Left hindlimb (tissue), 1 donor: ENCODE data around the gene ZFAND4.
"Not testable (repeated sequence)": the region's sequence is repeated elsewhere in the genome, so short reads cannot be mapped to it uniquely, and the experiment has no call there.

Source experiments
- DNase-seq: peaks from one replicate; pipeline ENCODE4 v3.0.0-alpha.2; 2018

Gene ZFAND4

GRCh38 chr10:45672181-45673073 lies at the start of gene ZFAND4:
TSS of gene ZFAND4 (minus strand) at chr10:45672772. CDS start at chr10:45663725, 9,047 bp downstream.
- DNase-seq: peak; percentile 97

GRCh38 chr10:45721503-45721902 lies 48.9 kb upstream of the ZFAND4 start:
- not testable (repeated sequence) for DNase-seq

GRCh38 chr10:45717642-45718041 lies 45.1 kb upstream of the ZFAND4 start:
- not testable (repeated sequence) for DNase-seq

- DNase-seq: not testable (repeated sequence)
Observed at GRCh38 chr10:45717053-45717452, 44.5 kb upstream of the ZFAND4 start.

GRCh38 chr10:45711223-45711622 lies 38.7 kb upstream of the ZFAND4 start:
- DNase-seq: not testable (repeated sequence)

- DNase-seq: not testable (repeated sequence)
Observed at GRCh38 chr10:45710200-45710796, 37.7 kb upstream of the ZFAND4 start.

- not testable (repeated sequence) for DNase-seq
Observed at GRCh38 chr10:45678467-45678866, 5.9 kb upstream of the ZFAND4 start.

GRCh38 chr10:45675388-45675787 lies 2.8 kb upstream of the ZFAND4 start:
- no peak for DNase-seq

- DNase-seq: no peak
Observed at GRCh38 chr10:45673074-45673648, 589 bp upstream of the ZFAND4 start.

GRCh38 chr10:45671300-45671699 lies 1.3 kb downstream of the ZFAND4 start:
- DNase-seq: not testable (repeated sequence)

- DNase-seq: not testable (repeated sequence)
Observed at GRCh38 chr10:45669897-45670296, 2.7 kb downstream of the ZFAND4 start.

GRCh38 chr10:45660876-45661411 lies 11.6 kb downstream of the ZFAND4 start:
- no peak for DNase-seq

GRCh38 chr10:45657033-45657926 lies 15.3 kb downstream of the ZFAND4 start:
- DNase-seq: no peak

GRCh38 chr10:45655219-45655618 lies 17.4 kb downstream of the ZFAND4 start:
- no peak for DNase-seq

GRCh38 chr10:45654753-45655141 lies 17.8 kb downstream of the ZFAND4 start:
- DNase-seq: not testable (repeated sequence)

- no peak for DNase-seq
Observed at GRCh38 chr10:45653454-45653853, 19.1 kb downstream of the ZFAND4 start.

- no peak for DNase-seq
Observed at GRCh38 chr10:45652511-45652910, 20.1 kb downstream of the ZFAND4 start.

GRCh38 chr10:45649296-45649695 lies 23.3 kb downstream of the ZFAND4 start:
- DNase-seq: no peak

- no peak for DNase-seq
Observed at GRCh38 chr10:45647118-45647517, 25.5 kb downstream of the ZFAND4 start.

GRCh38 chr10:45646384-45647050 lies 26.1 kb downstream of the ZFAND4 start:
- DNase-seq: no peak

GRCh38 chr10:45644527-45644926 lies 28.0 kb downstream of the ZFAND4 start:
- no peak for DNase-seq

- DNase-seq: no peak
Observed at GRCh38 chr10:45640941-45641340, 31.6 kb downstream of the ZFAND4 start.
